SK-N-SH treated with all-trans-retinoic acid at 6 μM for 48 hours (cell line): Measurements from ENCODE around the gene PI16.

Experiments
- ARNTL ChIP-seq: fragments of 450-650 bp; formaldehyde crosslinking; IDR thresholded peaks from 2 replicates; pipeline ENCODE4 v1.5.0; 2020; ENCODE audit warnings: low read depth, mild to moderate bottlenecking, moderate library complexity, borderline replicate concordance
- GLIS3 ChIP-seq: fragments of 250-450 bp; sonication (Bioruptor Pico); IDR thresholded peaks from 2 replicates; pipeline ENCODE4 v1.5.0; 2020; ENCODE audit warnings: mild to moderate bottlenecking, moderate library complexity
- TCF4 ChIP-seq: fragments of 250-450 bp; sonication (Bioruptor Pico); IDR thresholded peaks from 2 replicates; pipeline ENCODE4 v1.8.0; 2021; ENCODE audit warnings: mild to moderate bottlenecking, moderate library complexity, borderline replicate concordance

- TF ChIP-seq ARNTL (CRISPR knock-in tag) (no peak), TCF4 (no peak), GLIS3 (no peak)
Measured at GRCh38 chr6:36956446-36956820, 1.9 kb downstream of the PI16 start.
